ENCODE results near the gene HTR6. TPM values are rescaled to one million over a fixed set of nuclear protein-coding genes. Genes with fewer than 3 reads are reported as not detected.

Gene HTR6
- total RNA-seq, 1 experiment from 2014 or later: not detected

- ChIA-PET POLR2A (ENCODE audit: unreplicated experiment) (interaction anchor here (0.5 kb wide), 2 partner anchors 161 kb away, joined by 4 to 15 read pairs; partner anchors contain the start of gene CAPZB), CTCF (interaction anchor here (0.7 kb wide), 2 partner anchors 64 to 108 kb away, joined by 3 to 5 read pairs; no protein-coding TSS in a partner anchor)
- Histone ChIP-seq H3K36me3 (ENCODE audit: low read depth, low read length) (no peaks in the 10 kb centered on the region), H3K9me3 (ENCODE audit: low read length) (no peaks in the 10 kb centered on the region), H3K4me3 (ENCODE audit: low read length) (no peak overlapping the region), H3K79me2 (ENCODE audit: low read length) (peaks cover 51% of the 10 kb centered on the region), H4K20me1 (ENCODE audit: low read length) (no peaks in the 10 kb centered on the region), H3K4me1 (ENCODE audit: insufficient read depth, low read length) (peaks cover 28% of the 10 kb centered on the region), H3K4me2 (ENCODE audit: low read length) (peak overlapping the region; percentile 99; the same call in 1 of the 2 replicates), H2AFZ (ENCODE audit: low read length) (no peak overlapping the region), H3F3A (ENCODE audit: low read length, unreplicated experiment) (no peaks in the 10 kb centered on the region), H3K9ac (ENCODE audit: low read length) (no peak overlapping the region), H3K27ac (ENCODE audit: low read length) (no peak overlapping the region), H3K27me3 (ENCODE audit: low read length) (no peaks in the 10 kb centered on the region), H3K9me2 (replicated peaks; ENCODE audit: low read length) (no peaks in the 10 kb centered on the region)
- DNase-seq: peak; percentile 17
- TF ChIP-seq EZH2 (IDR thresholded peaks at IDR 0.05; ENCODE audit: low read length, unreplicated experiment) (no peak), EZH2phosphoT487 (IDR thresholded peaks at IDR 0.05; ENCODE audit: borderline replicate concordance, low read length) (no peak)
- TF ChIP-seq, protein P1, sequence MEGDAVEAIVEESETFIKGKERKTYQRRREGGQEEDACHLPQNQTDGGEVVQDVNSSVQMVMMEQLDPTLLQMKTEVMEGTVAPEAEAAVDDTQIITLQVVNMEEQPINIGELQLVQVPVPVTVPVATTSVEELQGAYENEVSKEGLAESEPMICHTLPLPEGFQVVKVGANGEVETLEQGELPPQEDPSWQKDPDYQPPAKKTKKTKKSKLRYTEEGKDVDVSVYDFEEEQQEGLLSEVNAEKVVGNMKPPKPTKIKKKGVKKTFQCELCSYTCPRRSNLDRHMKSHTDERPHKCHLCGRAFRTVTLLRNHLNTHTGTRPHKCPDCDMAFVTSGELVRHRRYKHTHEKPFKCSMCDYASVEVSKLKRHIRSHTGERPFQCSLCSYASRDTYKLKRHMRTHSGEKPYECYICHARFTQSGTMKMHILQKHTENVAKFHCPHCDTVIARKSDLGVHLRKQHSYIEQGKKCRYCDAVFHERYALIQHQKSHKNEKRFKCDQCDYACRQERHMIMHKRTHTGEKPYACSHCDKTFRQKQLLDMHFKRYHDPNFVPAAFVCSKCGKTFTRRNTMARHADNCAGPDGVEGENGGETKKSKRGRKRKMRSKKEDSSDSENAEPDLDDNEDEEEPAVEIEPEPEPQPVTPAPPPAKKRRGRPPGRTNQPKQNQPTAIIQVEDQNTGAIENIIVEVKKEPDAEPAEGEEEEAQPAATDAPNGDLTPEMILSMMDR (conservative IDR thresholded peaks at IDR 0.05; ENCODE audit: low read depth, low read length): no peak
- no TSS peak for BruUV-seq (replicated peaks)
- no peak for ATAC-seq
- intact Hi-C loops (cut with micrococcal nuclease): loop anchor here (2.0 kb wide), 1 partner anchor 164 kb away; no protein-coding TSS in a partner anchor
Observed at GRCh38 chr1:19646377-19647319, 18.0 kb upstream of the HTR6 start.

DNA sequence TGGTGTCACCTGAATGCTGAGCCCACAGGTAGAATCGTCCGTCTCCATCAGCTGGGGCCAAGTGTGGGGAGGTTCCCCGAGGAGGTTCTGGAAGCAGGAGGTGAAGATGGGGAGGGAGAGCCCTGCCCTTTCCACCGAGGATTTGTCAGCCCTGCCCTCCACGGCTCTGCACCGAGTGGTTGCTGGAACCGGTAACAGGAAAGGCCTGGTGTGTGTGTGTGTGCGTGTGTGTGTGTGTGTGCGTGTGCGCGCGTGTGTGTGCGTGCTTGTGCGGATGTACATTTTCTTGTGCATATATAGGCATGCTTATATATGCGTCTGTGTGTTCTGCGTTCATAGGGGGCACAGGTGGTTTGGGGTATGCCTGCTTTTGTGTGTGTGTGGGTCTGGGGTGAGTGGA lies 17.0 kb upstream of the HTR6 start:
- no TSS peak for BruUV-seq (replicated peaks)
- H3K9ac ChIP-seq (ENCODE audit: low read length): no peak overlapping the region
- intact Hi-C loops (cut with micrococcal nuclease): loop anchor here (2.0 kb wide), 1 partner anchor 165 kb away; no protein-coding TSS in a partner anchor
- peaks cover 51% of the 10 kb centered on the region for H3K79me2 ChIP-seq (ENCODE audit: low read length)
- H3K4me1 ChIP-seq (ENCODE audit: insufficient read depth, low read length): peaks cover 27% of the 10 kb centered on the region
- POLR2A ChIA-PET (ENCODE audit: unreplicated experiment): no interaction called here
- no peaks in the 10 kb centered on the region for H3K9me2 ChIP-seq (replicated peaks; ENCODE audit: low read length)
- H4K20me1 ChIP-seq (ENCODE audit: low read length): no peaks in the 10 kb centered on the region
- H2AFZ ChIP-seq (ENCODE audit: low read length): no peak overlapping the region
- CTCF ChIA-PET: no interaction called here
- no peaks in the 10 kb centered on the region for H3K36me3 ChIP-seq (ENCODE audit: low read depth, low read length)
- no peak overlapping the region for H3K4me2 ChIP-seq (ENCODE audit: low read length)
- TF ChIP-seq EZH2 (IDR thresholded peaks at IDR 0.05; ENCODE audit: low read length, unreplicated experiment): no peak
- no peak for TF ChIP-seq EZH2phosphoT487 (IDR thresholded peaks at IDR 0.05; ENCODE audit: borderline replicate concordance, low read length)
- TF ChIP-seq, protein P1 (conservative IDR thresholded peaks at IDR 0.05; ENCODE audit: low read depth, low read length): no peak
- DNase-seq (no peak), ATAC-seq (no peak)
- H3K4me3 ChIP-seq (ENCODE audit: low read length): no peak overlapping the region
- no peaks in the 10 kb centered on the region for H3F3A ChIP-seq (ENCODE audit: low read length, unreplicated experiment)
- no peaks in the 10 kb centered on the region for H3K27me3 ChIP-seq (ENCODE audit: low read length)
- no peaks in the 10 kb centered on the region for H3K9me3 ChIP-seq (ENCODE audit: low read length)
- no peak overlapping the region for H3K27ac ChIP-seq (ENCODE audit: low read length)
